GM23338 (cell line): Measurements from ENCODE around the gene DAD1. TPM values are rescaled to one million over a fixed set of nuclear protein-coding genes. Genes with fewer than 3 reads are reported as not detected.

Experiments used
- ATAC-seq: fragments of 200-7000 bp; cut with Tn5 transposase; 3 replicates; pipeline ENCODE4 v1.9.1; 2020
- DNase-seq: peaks from one replicate; pipeline ENCODE4 v3.0.0-alpha.2; 2015; ENCODE audit warnings: low spot score
- H2AFZ ChIP-seq: fragments of 200-600 bp; sonication (generic); 2 replicates; pipeline ENCODE4 v1.8.0; 2016; ENCODE audit warnings: antibody characterized with exemption, mild to moderate bottlenecking, moderate library complexity
- H3F3A ChIP-seq: fragments of 200-600 bp; sonication (generic); replicated peaks from 2 replicates; pipeline ENCODE4 v1.8.0; 2017; ENCODE audit warnings: antibody characterized with exemption, mixed run types, low read depth
- H3K27ac ChIP-seq: fragments of 200-600 bp; sonication (generic); 2 replicates; pipeline ENCODE4 v1.6.1; 2016; ENCODE audit warnings: low read depth
- H3K27me3 ChIP-seq: fragments of 200-600 bp; sonication (generic); 2 replicates; pipeline ENCODE4 v1.8.0; 2016; ENCODE audit warnings: mild to moderate bottlenecking, mixed run types, moderate library complexity; ENCODE audit not compliant: insufficient read depth
- H3K36me3 ChIP-seq: fragments of 200-600 bp; sonication (generic); 2 replicates; pipeline ENCODE4 v1.8.0; 2016; ENCODE audit warnings: mild to moderate bottlenecking; ENCODE audit not compliant: insufficient read depth
- H3K4me1 ChIP-seq: fragments of 200-600 bp; sonication (generic); 2 replicates; pipeline ENCODE4 v1.8.0; 2016; ENCODE audit warnings: mild to moderate bottlenecking, moderate library complexity; ENCODE audit not compliant: insufficient read depth
- H3K4me2 ChIP-seq: fragments of 200-600 bp; sonication (generic); 2 replicates; pipeline ENCODE4 v1.7.1; 2017; ENCODE audit warnings: mixed run types
- H3K4me3 ChIP-seq: fragments of 200-600 bp; sonication (generic); 2 replicates; pipeline ENCODE4 v1.6.1; 2016; ENCODE audit warnings: mixed run types
- H3K79me2 ChIP-seq: fragments of 200-600 bp; sonication (generic); replicated peaks from 2 replicates; pipeline ENCODE4 v1.8.0; 2017; ENCODE audit warnings: mild to moderate bottlenecking; ENCODE audit not compliant: insufficient read depth
- H3K9me2 ChIP-seq: fragments of 200-600 bp; sonication (generic); 2 replicates; pipeline ENCODE4 v1.8.0; 2017; ENCODE audit not compliant: insufficient read depth
- H4K20me1 ChIP-seq: fragments of 200-600 bp; sonication (generic); replicated peaks from 2 replicates; pipeline ENCODE4 v1.8.0; 2017; ENCODE audit warnings: mild to moderate bottlenecking; ENCODE audit not compliant: insufficient read depth
- H3K27ac Mint-ChIP-seq: 2 replicates; pipeline ENCODE4 v1.8.0; 2020; ENCODE audit warnings: inconsistent platforms, mild to moderate bottlenecking, moderate library complexity, mixed read lengths
- H3K27me3 Mint-ChIP-seq: 3 replicates; pipeline ENCODE4 v1.8.0; 2022; ENCODE audit warnings: low read depth, mild to moderate bottlenecking, moderate library complexity, mixed read lengths, inconsistent platforms; ENCODE audit not compliant: insufficient read depth, poor library complexity
- H3K36me3 Mint-ChIP-seq: 3 replicates; pipeline ENCODE4 v1.8.0; 2021; ENCODE audit warnings: low read depth, mild to moderate bottlenecking, inconsistent platforms, moderate library complexity, mixed read lengths
- H3K4me1 Mint-ChIP-seq: 3 replicates; pipeline ENCODE4 v1.8.0; 2020; ENCODE audit warnings: mild to moderate bottlenecking, inconsistent platforms, mixed read lengths
- H3K4me3 Mint-ChIP-seq: 3 replicates; pipeline ENCODE4 v1.8.0; 2021; ENCODE audit warnings: moderate library complexity, mild to moderate bottlenecking, inconsistent platforms, mixed read lengths
- H3K9me3 Mint-ChIP-seq: 3 replicates; pipeline ENCODE4 v1.8.0; 2020; ENCODE audit warnings: moderate library complexity, mild to moderate bottlenecking, inconsistent platforms, mixed read lengths
- CREB1 ChIP-seq: fragments of 250-450 bp; sonication (Bioruptor Pico); IDR thresholded peaks from 2 replicates; pipeline ENCODE4 v1.5.0; 2020; ENCODE audit warnings: low read depth, mild to moderate bottlenecking, moderate library complexity
- EZH2 ChIP-seq: fragments of 200-600 bp; sonication (generic); IDR thresholded peaks from one replicate; pipeline ENCODE4 v1.8.0; 2017; ENCODE audit warnings: antibody characterized with exemption, mild to moderate bottlenecking, low read depth; ENCODE audit not compliant: unreplicated experiment
- EZH2phosphoT487 ChIP-seq: fragments of 200-600 bp; sonication (generic); IDR thresholded peaks from one replicate; pipeline ENCODE4 v1.8.1; 2018; ENCODE audit warnings: antibody characterized with exemption; ENCODE audit not compliant: unreplicated experiment
- JUNB ChIP-seq: IDR thresholded peaks from one replicate; pipeline ENCODE4 v1.6.1; 2016; ENCODE audit warnings: antibody characterized with exemption; ENCODE audit not compliant: unreplicated experiment
- NANOG ChIP-seq: IDR thresholded peaks from 2 replicates; pipeline ENCODE4 v1.6.1; 2016; ENCODE audit warnings: antibody characterized with exemption, borderline replicate concordance
- POLR2AphosphoS5 ChIP-seq: IDR thresholded peaks from 2 replicates; pipeline ENCODE4 v1.6.1; 2016; ENCODE audit warnings: antibody characterized with exemption, low read depth
- REST ChIP-seq: IDR thresholded peaks from one replicate; pipeline ENCODE4 v1.6.1; 2018; ENCODE audit warnings: antibody characterized with exemption; ENCODE audit not compliant: unreplicated experiment
- STAT1 ChIP-seq: IDR thresholded peaks from one replicate; pipeline ENCODE4 v1.6.1; 2016; ENCODE audit warnings: antibody characterized with exemption; ENCODE audit not compliant: unreplicated experiment
- ZNF114 ChIP-seq: fragments of 250-450 bp; sonication (Bioruptor Pico); IDR thresholded peaks from 2 replicates; pipeline ENCODE4 v1.5.0; 2020; ENCODE audit warnings: mild to moderate bottlenecking, moderate library complexity
- ZNF331 ChIP-seq: fragments of 250-450 bp; sonication (Bioruptor Pico); IDR thresholded peaks from 2 replicates; pipeline ENCODE4 v1.5.0; 2020; ENCODE audit warnings: low read depth, mild to moderate bottlenecking, moderate library complexity
- polyA plus RNA-seq: library from polyadenylated mRNA; unstranded; fragments of >200 nt; fragmentation: Nextera tagmentation; extraction: Ambion mirVana; gene quantifications from 2 replicates; pipeline ENCODE4 v1.2.1, GENCODE V29; 2016
- total RNA-seq: library from RNA; depleted of rRNA; stranded (reverse); fragments of >200 nt; shearing (Covaris generic); gene quantifications from 2 replicates; pipeline ENCODE4 v1.2.3, GENCODE V29; 2014
- TF ChIP-seq, protein P1 (sequence below), 2 experiments: fragments of 200-600 bp in 1 of 2; sonication (generic) in 1 of 2; conservative IDR thresholded peaks; 2 replicates each; pipeline versions ENCODE4 v1.5.1 to v1.6.1; 2016 to 2017; ENCODE audit warnings: antibody characterized with exemption in 2 of 2, low read depth in 2 of 2, mild to moderate bottlenecking in 2 of 2, moderate library complexity in 1 of 2
- TF ChIP-seq, protein P2 (sequence below): IDR thresholded peaks from 2 replicates; pipeline ENCODE4 v1.6.1; 2016; ENCODE audit warnings: antibody characterized with exemption

The DAD1 gene
- total and polyA plus RNA-seq, 2 experiments from 2014 or later: 180 to 252 TPM

- no peak for TF ChIP-seq JUNB
- TF ChIP-seq, protein P1, sequence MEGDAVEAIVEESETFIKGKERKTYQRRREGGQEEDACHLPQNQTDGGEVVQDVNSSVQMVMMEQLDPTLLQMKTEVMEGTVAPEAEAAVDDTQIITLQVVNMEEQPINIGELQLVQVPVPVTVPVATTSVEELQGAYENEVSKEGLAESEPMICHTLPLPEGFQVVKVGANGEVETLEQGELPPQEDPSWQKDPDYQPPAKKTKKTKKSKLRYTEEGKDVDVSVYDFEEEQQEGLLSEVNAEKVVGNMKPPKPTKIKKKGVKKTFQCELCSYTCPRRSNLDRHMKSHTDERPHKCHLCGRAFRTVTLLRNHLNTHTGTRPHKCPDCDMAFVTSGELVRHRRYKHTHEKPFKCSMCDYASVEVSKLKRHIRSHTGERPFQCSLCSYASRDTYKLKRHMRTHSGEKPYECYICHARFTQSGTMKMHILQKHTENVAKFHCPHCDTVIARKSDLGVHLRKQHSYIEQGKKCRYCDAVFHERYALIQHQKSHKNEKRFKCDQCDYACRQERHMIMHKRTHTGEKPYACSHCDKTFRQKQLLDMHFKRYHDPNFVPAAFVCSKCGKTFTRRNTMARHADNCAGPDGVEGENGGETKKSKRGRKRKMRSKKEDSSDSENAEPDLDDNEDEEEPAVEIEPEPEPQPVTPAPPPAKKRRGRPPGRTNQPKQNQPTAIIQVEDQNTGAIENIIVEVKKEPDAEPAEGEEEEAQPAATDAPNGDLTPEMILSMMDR (conservative IDR thresholded peaks at IDR 0.05; ENCODE audit: low read depth in 2 of 2): no peak
Observed at GRCh38 chr14:22521449-22522239, 67.4 kb downstream of the DAD1 start (continued).

DNA sequence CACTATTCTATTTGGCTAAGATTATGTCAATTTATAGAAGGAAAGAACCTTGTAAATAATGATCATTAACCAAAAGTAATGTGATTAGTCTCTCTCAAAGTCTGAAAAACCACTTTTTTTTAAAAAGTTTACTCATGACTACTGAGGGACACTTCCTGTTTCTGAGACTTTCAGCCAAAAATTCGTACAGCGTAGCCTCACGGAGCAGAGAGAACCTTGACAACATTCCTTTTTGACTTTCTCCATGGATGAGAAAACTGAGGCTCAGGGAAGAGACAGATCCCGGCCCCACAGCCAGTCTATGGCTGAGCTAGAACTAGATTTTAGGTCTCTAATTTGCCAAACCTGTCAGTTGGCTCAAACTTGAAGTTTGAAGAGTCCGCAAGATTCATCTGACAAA is 68.2 kb downstream of the DAD1 start:
- no peaks in the 10 kb centered on the region for H3K9me3 Mint-ChIP-seq
- H3K27ac Mint-ChIP-seq: no peak overlapping the region
- Histone ChIP-seq H3K27ac (no peak overlapping the region), H2AFZ (0 out of 2 replicates have a peak overlapping the region, but pooled peaks have one; percentile 9), H3K9me2 (peaks cover 5% of the 10 kb centered on the region; the same call in 1 of the 2 replicates), H4K20me1 (no peaks in the 10 kb centered on the region), H3K4me3 (no peak overlapping the region), H3K27me3 (no peaks in the 10 kb centered on the region), H3K79me2 (no peaks in the 10 kb centered on the region), H3F3A (no peaks in the 10 kb centered on the region), H3K4me1 (no peaks in the 10 kb centered on the region), H3K36me3 (no peaks in the 10 kb centered on the region; the same call in 1 of the 2 replicates), H3K4me2 (no peak overlapping the region)
- H3K4me1 Mint-ChIP-seq: peaks cover 12% of the 10 kb centered on the region
- H3K36me3 Mint-ChIP-seq: no peaks in the 10 kb centered on the region
- DNase-seq: no peak
- no peak overlapping the region for H3K4me3 Mint-ChIP-seq
- no peak for ATAC-seq
- H3K27me3 Mint-ChIP-seq: peaks cover 4% of the 10 kb centered on the region
- TF ChIP-seq NANOG (no peak), EZH2phosphoT487 (no peak), JUNB (no peak), EZH2 (no peak), ZNF331 (CRISPR knock-in tag) (no peak), CREB1 (CRISPR knock-in tag) (no peak), POLR2AphosphoS5 (no peak), STAT1 (no peak), REST (no peak), ZNF114 (CRISPR knock-in tag) (no peak)
- TF ChIP-seq, protein P2, sequence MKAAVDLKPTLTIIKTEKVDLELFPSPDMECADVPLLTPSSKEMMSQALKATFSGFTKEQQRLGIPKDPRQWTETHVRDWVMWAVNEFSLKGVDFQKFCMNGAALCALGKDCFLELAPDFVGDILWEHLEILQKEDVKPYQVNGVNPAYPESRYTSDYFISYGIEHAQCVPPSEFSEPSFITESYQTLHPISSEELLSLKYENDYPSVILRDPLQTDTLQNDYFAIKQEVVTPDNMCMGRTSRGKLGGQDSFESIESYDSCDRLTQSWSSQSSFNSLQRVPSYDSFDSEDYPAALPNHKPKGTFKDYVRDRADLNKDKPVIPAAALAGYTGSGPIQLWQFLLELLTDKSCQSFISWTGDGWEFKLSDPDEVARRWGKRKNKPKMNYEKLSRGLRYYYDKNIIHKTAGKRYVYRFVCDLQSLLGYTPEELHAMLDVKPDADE: no peak
- TF ChIP-seq, protein P1 (conservative IDR thresholded peaks at IDR 0.05; ENCODE audit: low read depth in 2 of 2): no peak
